Mucosa of descending colon (tissue), 3 donors: ENCODE results near the gene MTHFSD. TPM values are rescaled to one million over a fixed set of nuclear protein-coding genes. Genes with fewer than 3 reads are reported as not detected.
"Not testable (repeated sequence)": the region's sequence is repeated elsewhere in the genome, so short reads cannot be mapped to it uniquely, and the experiment has no call there.

Source experiments
- ATAC-seq: fragments of 200-7000 bp; cut with Tn5 transposase; one replicate; pipeline ENCODE4 v1.9.1; 2020; ENCODE audit warnings: mild to moderate bottlenecking, moderate library complexity
- DNase-seq, 3 donors: peaks; one replicate each; pipeline ENCODE4 v3.0.0-alpha.2; 2020
- H3K36me3 ChIP-seq: fragments of 200-600 bp; one replicate; pipeline ENCODE4 v1.8.0; 2021; ENCODE audit warnings: low read depth, mild to moderate bottlenecking
- H3K4me1 ChIP-seq: fragments of 200-600 bp; one replicate; pipeline ENCODE4 v1.8.0; 2021; ENCODE audit warnings: low read depth, mild to moderate bottlenecking
- H3K4me3 ChIP-seq: fragments of 200-600 bp; one replicate; pipeline ENCODE4 v1.8.0; 2021; ENCODE audit warnings: mild to moderate bottlenecking
- H3K9me3 ChIP-seq: fragments of 200-600 bp; one replicate; pipeline ENCODE4 v1.8.0; 2021; ENCODE audit warnings: mild to moderate bottlenecking
- intact Hi-C, 2 donors: fragments of 100-400 bp; cut with DNase I in 1 of 2; cut with micrococcal nuclease in 1 of 2; formaldehyde crosslinking; loops; one replicate each; pipeline versions ENCODE4 v1.11.0 to v1.11.1; 2022; cut with DNase I, micrococcal nuclease
- total RNA-seq, 3 donors: library from RNA; stranded (reverse); fragmentation: NEBNext Ultra II Directional in 2 of 3; extraction: Animal tissue kit (Norgen Biotek cat#: 25700) in 2 of 3; gene quantifications; one replicate each; pipeline versions ENCODE4 v1.2.1 to v1.2.4, GENCODE V29; 2021 to 2023
- TF ChIP-seq, protein P1 (sequence below): fragments of 200-600 bp; IDR thresholded peaks from one replicate; pipeline ENCODE4 v1.8.0; 2022; ENCODE audit warnings: antibody characterized with exemption, mild to moderate bottlenecking
- donor health status: DM: no; HTN: no; CAD: no; lungs with moderate emphysema.
- donor health status: DM: no; HTN: no; CAD: no.
- donor health status: DM: no; HTN: yes; CAD: no.

Gene MTHFSD
- total RNA-seq, 3 donors from 2014 or later = 22.6 to 30.4 (median 25.5) TPM

DNA sequence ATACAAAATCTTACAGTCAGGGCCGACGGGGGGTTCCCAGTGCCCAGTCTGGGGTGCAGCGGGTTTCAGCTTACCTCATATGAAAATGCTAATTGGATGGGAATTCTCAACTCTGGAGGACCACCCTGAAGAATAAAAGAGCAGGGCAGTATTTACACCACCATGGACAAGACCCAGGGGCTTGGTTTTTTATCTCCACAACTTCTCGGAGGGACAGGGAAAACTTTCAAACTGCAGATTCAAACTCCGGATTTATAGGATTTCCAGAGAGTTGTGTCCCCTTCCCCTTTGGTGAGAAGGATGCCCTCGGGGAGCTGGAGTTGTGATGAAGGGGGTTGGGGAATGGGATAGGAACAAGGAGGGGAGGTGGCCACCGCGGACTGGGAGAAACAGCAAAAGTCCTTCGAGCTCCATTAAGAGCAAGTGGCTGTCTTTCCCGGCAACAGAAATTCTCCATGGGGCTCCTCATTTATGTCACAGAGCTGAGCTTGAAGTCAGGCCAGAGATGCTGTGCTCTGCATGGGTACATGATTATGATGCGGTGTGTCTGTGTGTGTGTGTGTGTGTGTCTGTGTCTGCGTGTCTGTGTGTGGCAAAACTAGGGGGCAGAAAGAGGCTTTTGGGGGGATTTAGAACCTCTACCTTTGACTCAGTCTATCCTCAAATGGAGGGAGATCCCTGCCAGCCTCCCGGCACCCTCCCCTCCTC lies 39.0 kb upstream of the MTHFSD start:
- Histone ChIP-seq H3K4me1 (no peaks in the 10 kb centered on the region), H3K9me3 (no peaks in the 10 kb centered on the region), H3K36me3 (no peaks in the 10 kb centered on the region), H3K4me3 (no peak overlapping the region)
- ATAC-seq (no peak), DNase-seq (no peak)
- TF ChIP-seq, protein P1, sequence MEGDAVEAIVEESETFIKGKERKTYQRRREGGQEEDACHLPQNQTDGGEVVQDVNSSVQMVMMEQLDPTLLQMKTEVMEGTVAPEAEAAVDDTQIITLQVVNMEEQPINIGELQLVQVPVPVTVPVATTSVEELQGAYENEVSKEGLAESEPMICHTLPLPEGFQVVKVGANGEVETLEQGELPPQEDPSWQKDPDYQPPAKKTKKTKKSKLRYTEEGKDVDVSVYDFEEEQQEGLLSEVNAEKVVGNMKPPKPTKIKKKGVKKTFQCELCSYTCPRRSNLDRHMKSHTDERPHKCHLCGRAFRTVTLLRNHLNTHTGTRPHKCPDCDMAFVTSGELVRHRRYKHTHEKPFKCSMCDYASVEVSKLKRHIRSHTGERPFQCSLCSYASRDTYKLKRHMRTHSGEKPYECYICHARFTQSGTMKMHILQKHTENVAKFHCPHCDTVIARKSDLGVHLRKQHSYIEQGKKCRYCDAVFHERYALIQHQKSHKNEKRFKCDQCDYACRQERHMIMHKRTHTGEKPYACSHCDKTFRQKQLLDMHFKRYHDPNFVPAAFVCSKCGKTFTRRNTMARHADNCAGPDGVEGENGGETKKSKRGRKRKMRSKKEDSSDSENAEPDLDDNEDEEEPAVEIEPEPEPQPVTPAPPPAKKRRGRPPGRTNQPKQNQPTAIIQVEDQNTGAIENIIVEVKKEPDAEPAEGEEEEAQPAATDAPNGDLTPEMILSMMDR = no peak
- intact Hi-C loops = no loop called here

- DNase-seq = no peak
- Histone ChIP-seq H3K4me1 (no peaks in the 10 kb centered on the region), H3K36me3 (no peaks in the 10 kb centered on the region), H3K4me3 (no peak overlapping the region), H3K9me3 (no peaks in the 10 kb centered on the region)
- TF ChIP-seq, protein P1 = no peak
- intact Hi-C loops = no loop called here
- no peak for ATAC-seq
Observed at GRCh38 chr16:86591270-86591669, 36.2 kb upstream of the MTHFSD start.

DNA sequence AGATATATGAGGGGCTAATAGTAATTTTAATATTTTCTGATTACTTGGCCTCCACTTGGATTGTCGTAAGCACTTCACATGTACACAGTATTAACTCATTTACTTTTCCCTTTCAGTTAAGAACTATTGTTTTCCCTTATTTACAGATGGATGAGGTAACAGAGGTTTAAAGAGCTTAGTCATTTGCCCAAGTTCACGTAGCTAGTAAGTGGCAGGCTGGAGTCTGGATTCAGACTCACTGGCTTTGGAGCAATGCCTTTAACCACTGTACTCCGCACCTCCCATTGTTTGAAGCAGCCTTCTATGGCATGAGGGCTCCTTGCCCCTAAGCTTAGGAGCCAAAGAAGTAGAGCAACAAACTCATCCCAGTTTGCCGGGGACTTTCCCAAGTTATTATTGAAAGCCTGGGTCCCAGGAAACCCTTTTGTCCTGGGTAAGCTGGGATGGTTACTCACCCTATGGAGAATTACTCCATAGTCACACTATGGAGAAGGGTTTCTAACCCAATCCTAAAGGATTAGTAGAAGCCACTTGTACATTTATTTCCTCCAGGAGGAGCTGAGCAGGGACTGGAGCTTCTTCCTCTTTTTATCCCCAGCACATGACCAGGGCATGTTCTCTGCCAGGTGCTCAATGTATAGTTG lies 35.6 kb upstream of the MTHFSD start:
- intact Hi-C loops = no loop called here
- DNase-seq = no peak
- no peak overlapping the region for H3K4me3 ChIP-seq
- no peaks in the 10 kb centered on the region for H3K36me3 ChIP-seq
- no peaks in the 10 kb centered on the region for H3K4me1 ChIP-seq
- H3K9me3 ChIP-seq = no peaks in the 10 kb centered on the region
- ATAC-seq = no peak
- TF ChIP-seq, protein P1 = no peak

GRCh38 chr16:86587955-86588354 lies 32.9 kb upstream of the MTHFSD start:
- not testable (repeated sequence) for ATAC-seq

DNA sequence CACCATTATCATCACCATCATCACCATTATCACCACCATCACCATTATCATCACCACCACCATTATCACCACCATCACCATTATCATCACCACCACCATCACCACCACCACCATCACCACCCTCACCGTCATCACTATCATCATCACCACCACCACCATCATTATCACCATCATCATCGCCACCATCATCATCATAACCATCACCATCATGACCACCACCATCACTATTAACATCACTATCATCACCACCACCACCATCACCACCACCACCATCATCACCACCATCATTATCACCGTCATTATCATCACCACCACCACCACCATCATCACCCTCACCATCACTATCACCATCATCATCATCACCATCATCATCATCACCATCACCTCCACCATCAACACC lies 32.5 kb upstream of the MTHFSD start:
- DNase-seq (no peak), ATAC-seq (no peak)
- TF ChIP-seq, protein P1 = no peak
- no peaks in the 10 kb centered on the region for H3K9me3 ChIP-seq
- no peaks in the 10 kb centered on the region for H3K4me1 ChIP-seq
- intact Hi-C loops = no loop called here
- no peaks in the 10 kb centered on the region for H3K36me3 ChIP-seq
- H3K4me3 ChIP-seq = no peak overlapping the region

More at GRCh38 chr16:86587955-86588354, 32.9 kb upstream of the MTHFSD start:
- H3K4me1 ChIP-seq, H3K36me3 ChIP-seq, DNase-seq, intact Hi-C loops, H3K9me3 ChIP-seq, H3K4me3 ChIP-seq: not testable (repeated sequence)

DNA sequence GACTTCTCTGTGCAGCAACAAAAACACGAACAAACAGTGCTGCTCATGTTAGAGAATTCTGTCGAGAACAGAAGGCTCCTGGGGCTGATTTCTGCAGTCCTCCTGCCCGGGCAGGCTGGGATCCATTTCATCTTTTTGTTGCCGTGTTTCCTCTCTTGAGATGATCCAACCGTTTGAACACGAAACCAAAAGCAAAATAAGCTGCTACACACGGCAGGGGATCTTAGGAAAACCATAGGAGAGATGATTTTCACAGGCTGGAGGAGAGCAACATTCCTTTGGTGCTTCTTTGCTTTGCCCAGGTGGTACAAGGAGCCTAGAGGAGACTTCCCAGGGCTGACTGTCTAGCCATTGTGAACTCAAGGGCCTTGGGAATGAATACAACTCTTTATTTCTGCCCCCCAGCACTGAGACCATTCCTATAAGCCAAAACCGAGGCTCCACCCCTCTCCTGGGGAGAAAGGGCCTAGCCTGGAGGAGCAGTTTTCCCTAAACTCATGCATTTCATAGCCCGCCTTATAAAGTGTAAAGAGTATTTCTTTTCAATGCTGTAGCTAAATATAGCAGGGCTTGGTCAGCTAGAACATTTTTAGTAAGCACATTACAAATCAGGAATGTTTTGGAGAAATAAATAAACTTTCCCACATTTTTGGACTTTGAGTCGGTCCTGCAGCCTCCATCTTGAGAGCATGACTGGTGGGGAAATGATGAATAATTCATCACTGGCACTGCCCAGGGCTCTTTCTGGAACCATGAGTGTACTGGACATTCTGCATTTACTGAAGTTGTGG lies 31.0 kb upstream of the MTHFSD start:
- Histone ChIP-seq H3K36me3 (no peaks in the 10 kb centered on the region), H3K4me3 (no peak overlapping the region), H3K9me3 (no peaks in the 10 kb centered on the region), H3K4me1 (no peaks in the 10 kb centered on the region)
- DNase-seq = no peak
- no peak for ATAC-seq
- TF ChIP-seq, protein P1 = no peak
- intact Hi-C loops = no loop called here
